GM13976 (cell line): ENCODE data around the gene CRACR2A.

Experiments
- DNase-seq: peaks from one replicate; pipeline ENCODE4 v3.0.0; 2012; ENCODE audit warnings: low spot score
- in situ Hi-C: fragments of 300-500 bp; cut with MboI; formaldehyde crosslinking; loops from one replicate; pipeline ENCODE4 v1.12.0; 2022; ENCODE audit warnings: low sequenced_read_pairs, mixed read lengths, inconsistent platforms; ENCODE audit not compliant: unreplicated experiment
- TF ChIP-seq, protein P1 (sequence below): IDR thresholded peaks from 2 replicates; pipeline ENCODE4 v1.5.1; 2012; ENCODE audit warnings: borderline replicate concordance, mild to moderate bottlenecking; ENCODE audit not compliant: insufficient read depth; ENCODE audit errors: extremely low read depth, missing control alignments, control extremely low read depth

The CRACR2A gene

DNA sequence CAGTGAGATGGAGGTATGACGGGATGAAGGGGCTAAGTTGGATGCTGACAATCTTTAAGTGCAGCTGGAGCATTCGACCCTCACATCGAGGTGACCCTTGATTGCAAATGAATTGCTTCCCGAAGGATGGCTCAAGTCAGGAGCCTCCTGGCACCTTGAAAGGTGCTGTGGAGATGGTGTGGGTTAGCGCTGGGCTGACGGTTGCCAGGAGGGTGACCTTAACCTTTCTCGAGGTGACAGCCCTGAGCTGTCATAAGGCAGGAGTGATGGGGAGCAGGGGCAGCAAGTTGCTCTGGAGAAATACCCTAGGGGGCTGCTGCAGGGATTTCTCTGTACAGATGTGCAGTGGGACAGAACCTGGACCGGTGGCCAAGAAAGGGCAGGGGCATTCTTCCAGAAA is 122.8 kb downstream of the CRACR2A start:
- TF ChIP-seq, protein P1, sequence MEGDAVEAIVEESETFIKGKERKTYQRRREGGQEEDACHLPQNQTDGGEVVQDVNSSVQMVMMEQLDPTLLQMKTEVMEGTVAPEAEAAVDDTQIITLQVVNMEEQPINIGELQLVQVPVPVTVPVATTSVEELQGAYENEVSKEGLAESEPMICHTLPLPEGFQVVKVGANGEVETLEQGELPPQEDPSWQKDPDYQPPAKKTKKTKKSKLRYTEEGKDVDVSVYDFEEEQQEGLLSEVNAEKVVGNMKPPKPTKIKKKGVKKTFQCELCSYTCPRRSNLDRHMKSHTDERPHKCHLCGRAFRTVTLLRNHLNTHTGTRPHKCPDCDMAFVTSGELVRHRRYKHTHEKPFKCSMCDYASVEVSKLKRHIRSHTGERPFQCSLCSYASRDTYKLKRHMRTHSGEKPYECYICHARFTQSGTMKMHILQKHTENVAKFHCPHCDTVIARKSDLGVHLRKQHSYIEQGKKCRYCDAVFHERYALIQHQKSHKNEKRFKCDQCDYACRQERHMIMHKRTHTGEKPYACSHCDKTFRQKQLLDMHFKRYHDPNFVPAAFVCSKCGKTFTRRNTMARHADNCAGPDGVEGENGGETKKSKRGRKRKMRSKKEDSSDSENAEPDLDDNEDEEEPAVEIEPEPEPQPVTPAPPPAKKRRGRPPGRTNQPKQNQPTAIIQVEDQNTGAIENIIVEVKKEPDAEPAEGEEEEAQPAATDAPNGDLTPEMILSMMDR = no peak
- in situ Hi-C loops = no loop called here
- DNase-seq = no peak

DNA sequence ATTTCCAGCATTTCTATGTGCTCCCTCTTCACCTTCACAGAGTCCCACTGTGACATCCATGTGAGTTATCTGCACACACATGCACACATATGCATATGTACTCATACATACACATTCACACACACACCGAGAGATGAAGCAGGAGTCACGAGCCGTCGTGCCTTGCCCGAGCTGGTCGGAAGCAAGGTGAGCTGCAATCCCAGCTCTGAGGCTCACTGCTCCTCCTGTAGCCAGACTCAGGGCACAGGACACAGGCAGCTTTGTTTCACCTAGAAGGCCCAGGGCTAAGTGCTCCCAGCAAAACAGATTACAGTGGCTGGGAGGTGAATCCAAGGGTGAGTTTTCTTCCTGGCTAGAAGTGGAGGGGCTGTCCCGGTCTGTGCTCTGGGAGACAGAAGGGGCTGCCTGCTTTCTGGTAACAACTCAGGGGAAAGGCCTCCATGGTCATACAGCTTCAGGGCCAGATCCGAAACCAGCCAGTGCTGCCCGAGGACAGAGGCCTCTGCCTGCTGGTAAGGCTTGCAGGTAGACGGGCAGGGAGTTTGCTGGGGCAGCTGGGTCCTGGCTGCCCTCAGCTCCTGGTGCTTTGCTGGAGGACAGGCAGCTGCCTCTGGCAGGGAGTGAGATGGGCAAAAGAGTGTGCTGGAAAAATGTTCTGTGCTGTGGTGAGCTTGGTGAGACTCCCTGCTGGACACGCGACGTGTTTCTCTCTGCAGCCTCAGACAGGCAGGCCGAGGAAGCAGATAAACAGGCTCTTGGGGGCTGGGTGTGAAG is 123.7 kb downstream of the CRACR2A start:
- TF ChIP-seq, protein P1 = no peak
- no peak for DNase-seq
- in situ Hi-C loops = no loop called here

DNA sequence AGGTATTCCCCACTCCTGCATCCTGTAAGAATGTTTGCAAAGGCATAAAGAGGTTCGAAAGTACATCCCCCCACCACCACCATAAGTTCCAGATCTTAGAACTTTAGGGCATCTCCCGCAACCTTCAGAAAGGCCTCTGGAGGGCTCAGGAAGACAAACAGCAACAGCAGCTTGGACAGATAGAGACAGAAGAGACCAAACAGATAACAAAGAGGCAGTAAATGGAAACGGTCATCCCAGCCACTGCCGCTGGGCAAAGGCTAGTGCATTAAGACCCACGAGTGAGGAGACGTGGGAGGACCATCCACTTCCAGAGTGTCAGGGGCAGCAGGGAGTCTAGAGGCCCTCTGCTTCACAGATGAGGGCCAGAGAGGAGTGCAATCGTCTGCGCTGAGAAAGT is 124.3 kb downstream of the CRACR2A start:
- TF ChIP-seq, protein P1 = no peak
- no peak for DNase-seq
- in situ Hi-C loops = no loop called here

DNA sequence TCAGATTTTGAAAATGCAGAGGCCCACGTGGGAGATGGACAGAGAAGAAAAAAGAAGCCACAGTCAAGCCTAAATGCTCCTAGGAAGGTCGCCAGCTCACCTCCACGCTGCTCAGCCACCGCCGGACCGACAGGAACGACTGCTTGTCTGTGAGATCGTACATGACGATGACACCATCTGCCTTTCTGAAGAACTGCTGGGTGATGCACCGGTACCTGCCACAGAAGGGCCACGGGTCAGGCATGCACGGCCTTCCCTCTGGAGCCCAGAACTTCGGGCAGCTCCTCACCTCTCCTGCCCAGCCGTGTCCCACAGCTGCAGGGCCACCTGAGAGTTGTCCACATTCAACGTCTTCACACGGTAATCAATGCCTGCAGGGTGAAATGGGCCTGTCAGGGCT is 125.6 kb downstream of the CRACR2A start:
- TF ChIP-seq, protein P1 = no peak
- in situ Hi-C loops = no loop called here
- no peak for DNase-seq

DNA sequence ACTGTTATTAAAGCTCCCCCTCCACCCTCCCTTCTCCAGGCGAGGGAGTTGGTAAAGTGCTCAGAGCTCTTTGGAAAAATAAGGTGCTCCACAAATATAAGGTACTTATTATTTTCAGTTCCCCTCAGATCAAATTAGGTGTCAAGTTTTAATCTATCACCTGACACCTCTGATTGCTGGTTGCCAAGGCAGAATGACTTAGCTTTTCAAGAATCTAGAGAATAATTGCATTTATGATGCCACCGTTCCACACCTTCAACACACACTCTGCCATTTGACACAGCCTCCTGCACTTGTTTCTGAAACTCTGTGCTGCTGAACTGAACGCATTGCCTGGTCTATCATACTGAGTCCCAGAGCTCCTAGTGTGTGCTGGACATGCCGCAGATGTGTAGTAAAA is 128.6 kb downstream of the CRACR2A start:
- TF ChIP-seq, protein P1 = no peak
- DNase-seq = no peak
- in situ Hi-C loops = no loop called here

DNA sequence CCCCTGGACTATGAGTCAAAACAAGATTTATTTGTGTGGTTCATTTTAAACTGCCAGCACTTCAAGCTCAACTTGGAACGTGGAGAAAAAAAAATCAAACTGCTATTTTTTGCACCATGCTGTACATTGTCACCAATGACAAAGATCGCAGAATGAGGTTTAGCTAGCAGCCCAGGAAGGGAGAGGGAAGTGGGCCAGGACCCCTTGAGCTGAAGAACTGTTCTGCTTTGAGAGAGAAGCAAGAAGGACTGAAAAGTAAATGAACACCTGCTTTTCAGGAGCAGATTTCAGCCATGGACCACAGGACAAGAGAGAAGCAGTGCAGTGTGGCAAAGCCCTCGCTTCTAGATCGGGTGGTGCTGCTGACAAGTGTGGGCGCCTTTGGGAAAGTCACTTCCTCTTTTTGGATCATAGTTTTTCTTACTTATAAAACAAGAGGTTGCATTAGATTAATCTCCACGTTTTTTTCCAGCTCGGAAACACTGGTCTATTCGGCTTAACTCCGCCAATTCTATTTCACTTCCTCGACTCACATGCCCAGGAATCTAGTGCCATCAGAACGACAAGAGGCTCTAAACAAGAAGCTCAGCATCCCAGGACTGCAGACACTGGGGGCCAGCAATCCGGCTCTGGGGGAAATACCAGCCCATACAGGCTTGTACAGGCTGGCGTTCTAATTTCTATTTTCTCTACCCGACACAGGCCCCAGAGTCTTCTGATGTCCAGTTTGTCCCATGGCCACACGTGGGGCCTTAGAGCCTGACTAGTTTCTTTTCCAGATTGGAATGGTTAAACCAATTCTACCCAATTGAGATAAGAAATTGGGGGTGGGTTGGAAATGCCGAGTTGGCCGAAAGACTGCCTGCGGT is 129.9 kb downstream of the CRACR2A start:
- TF ChIP-seq, protein P1 = no peak
- in situ Hi-C loops = no loop called here
- DNase-seq = peak; percentile 49
